HG02943 (cell line): ENCODE measurements around the gene PLVAP.

Experiments used
- ATAC-seq: cut with Tn5 transposase; IDR thresholded peaks from one replicate; pipeline ENCODE4 v1.9.1; 2021; ENCODE audit warnings: mild to moderate bottlenecking, low read depth, moderate library complexity; ENCODE audit not compliant: unreplicated experiment

The PLVAP gene

DNA sequence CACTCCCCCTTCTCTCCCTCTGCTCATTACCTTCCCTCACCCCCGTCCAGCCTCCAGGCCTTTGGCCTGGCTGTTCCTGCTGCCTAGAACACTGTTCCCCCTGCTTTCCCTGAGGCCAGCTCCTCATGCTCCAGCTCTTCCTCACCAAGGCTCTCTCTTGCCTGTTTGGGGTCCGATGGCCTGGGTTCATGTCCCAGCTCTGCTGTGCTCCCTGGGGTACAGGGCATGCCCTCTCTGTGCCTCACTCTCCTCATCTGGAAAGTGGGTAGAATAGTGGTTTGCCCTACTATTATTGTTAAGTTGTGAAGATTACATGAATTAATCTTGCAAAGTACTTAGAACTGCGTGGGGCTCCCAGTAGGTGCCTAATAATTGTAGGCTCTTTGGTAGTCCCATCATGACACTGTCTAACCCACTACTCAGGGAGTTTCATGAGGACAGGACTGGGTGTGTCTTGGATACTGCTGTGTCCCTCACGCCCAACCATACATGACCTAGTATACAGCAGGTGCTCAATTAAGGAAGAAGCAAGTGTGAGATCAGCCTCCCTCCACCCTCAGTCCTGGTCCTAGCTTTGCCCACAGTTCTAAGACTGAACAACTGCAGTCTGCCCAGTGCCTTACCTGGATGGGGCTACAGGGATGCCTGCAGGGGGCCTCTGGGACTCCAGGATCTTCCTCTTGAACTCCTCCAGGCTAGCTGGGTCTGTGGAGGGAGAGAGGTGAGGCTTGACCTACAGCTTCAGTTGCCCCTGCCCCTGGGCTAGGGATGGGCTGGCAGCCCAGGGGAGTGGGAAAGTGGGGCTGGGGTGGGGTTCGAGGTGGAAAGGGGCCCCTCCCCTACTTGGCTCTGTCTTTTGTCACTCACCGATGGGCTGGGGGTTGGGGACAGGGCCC, 17.0 kb downstream of the PLVAP start:
- no peak for ATAC-seq

DNA sequence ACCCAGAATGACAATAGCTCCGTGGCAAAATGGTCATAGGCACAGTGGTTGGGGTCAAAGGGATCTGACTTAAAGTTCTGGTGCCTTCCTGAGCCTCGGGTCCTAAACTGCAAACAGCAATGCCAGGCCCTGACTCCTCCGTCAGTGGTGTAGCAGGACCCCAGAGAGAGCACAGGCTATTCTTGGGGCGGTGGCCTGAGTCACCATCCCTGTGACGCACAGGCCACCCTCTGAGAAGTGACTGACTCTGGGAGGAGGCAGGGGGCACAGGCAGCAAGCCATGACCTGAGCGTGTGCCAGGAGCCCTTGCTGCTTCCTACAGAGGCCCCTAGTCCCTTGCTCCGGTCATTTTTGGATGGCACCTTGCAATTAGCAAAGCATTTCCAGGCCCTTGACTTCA, 18.7 kb downstream of the PLVAP start:
- ATAC-seq = no peak

DNA sequence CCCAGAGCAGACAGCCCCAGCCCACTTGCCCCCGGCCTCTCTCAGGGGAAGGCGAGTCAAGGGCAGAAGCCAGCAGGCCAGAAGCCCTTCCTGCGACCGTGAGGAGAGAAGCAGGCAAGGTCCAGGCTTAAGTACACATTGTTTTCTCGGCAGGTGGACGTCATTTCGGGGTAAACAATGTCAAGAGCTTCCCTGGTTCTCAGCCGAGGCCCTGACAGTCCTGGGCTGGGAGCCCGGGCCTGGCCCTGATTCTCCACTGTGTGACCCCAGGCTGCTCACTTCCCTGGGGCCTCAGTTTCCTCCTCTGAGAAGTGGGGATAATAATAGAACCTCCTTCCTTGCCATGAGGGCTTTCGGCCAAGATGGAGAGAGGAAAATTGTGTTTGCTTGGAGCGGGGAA, 19.4 kb downstream of the PLVAP start:
- no peak for ATAC-seq

DNA sequence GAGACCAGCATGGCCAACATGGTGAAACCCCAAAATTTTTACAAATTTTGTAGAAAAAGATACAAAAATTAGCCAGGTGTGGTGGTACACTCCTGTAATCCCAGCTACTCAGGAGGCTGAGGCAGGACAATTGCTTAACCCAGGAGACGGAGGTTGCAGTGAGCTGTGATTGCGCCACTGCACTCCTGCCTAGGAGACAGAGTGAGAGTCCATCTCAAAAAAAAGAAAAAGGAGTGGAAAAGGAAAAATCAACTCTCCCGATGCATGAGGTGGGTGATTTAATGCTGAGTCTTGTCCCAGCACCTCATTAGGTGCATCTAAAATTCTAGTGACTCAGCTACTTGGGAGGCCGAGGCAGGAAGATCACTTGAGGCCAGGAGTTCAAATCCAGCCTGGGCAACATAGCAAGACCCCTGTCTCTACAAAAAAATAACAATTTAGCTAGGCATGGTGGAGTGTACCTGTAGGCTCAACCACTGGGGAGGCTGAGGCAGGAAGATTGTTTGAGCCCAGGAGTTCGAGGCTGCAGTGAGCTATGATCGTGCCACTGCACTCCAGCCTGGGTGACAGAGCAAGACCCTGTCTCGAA, 20.0 kb downstream of the PLVAP start:
- no peak for ATAC-seq

DNA sequence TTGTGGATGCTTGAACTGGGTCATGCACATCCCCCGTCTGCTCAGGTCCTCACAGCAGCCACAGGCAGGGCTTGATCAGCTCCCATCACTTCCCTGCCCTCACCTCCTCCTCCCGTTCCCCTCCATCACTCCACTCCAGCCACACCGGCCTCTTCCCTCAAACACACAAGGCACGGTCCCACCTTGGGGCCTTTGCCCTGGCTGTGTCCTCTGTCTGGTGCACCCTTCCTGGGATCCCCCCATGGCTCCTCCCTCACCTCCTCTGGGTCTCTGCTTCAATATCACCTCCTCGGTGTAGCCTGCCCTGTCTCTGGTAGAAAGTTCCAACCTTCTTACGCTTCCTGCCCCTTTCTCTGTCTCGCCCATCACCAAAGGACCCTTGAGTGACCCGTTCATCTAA, 23.8 kb downstream of the PLVAP start:
- no peak for ATAC-seq

DNA sequence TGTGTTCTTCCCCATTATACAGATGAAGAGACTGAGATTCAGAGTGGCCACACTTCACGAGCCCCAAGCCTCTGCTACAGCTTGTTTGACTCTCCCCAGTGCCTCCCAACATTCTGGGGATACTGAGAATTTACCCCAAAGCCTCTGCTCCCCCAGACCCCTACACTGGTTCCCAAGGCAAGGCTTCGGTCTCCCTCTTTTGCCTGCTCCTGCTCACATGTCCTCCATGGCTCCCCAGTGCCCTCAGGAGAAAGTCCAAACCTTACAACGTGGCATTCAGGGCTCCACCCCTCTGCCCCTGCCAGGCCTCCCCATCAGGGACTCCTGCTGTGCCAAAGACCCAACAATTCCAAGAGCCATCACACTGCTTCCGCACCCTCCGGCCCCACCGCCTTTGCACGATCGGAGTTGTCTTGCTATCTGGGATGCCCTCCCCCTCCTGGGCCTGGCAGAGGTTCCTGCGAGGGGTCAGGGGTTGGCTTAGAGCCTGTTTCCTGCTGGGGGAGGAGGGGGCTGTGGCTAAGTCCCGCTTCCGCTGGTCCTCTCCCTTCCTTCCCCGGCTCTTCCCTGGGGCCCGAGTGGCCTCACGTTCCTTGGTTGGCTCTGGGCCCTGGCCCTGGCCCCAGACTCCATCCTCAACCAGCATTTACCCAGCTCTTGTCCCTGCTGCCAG, 24.4 kb downstream of the PLVAP start:
- ATAC-seq = no peak

DNA sequence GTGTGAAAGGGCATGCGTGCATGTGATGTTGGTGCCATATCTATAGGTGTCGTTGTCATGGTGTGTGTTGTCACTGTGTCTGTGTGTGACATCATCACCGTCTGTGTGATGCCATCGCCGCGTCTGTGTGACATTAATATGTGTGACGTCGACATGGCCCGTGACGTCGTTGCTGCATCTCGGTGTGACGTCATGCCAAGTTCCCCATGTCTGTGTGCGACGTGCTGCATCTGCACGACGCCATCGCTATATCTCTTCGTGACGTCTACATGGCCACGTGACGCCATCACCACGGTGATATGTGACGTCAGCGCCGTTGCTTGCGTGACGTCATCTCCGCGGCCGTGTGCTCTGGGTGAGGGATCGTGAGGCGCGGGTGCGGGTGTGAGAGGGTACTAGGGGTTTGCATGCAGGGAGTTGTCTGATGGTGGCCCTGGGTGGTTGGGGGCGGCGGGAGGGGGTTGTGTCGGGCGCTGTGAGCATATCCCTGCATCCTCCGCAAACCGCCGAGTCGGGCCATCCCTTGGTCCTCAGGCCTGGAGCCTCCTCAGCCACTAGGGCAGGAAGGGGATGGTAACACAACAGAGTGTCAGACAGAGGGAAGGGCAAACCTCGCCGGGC, 25.2 kb downstream of the PLVAP start:
- ATAC-seq = no peak

DNA sequence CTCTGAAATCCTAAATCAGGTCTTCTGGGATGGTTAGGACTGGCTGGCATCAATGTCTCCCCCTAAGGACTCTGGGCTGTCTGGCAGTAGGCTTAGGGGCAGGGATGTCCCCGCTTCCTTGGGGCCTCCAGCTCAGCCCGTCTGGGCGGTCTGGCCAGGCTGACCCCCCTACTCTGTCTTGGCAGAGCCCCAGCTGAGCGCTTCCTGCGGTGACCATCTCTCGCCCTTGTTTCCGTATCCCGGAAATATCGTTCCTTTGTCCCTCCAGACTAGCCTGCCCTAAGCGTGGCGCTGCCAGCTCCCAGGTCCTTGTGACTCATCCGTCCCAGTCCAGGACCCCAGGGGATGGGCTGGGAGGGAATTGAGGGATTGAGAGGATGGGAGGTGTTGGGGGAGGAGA, 28.4 kb downstream of the PLVAP start:
- no peak for ATAC-seq

DNA sequence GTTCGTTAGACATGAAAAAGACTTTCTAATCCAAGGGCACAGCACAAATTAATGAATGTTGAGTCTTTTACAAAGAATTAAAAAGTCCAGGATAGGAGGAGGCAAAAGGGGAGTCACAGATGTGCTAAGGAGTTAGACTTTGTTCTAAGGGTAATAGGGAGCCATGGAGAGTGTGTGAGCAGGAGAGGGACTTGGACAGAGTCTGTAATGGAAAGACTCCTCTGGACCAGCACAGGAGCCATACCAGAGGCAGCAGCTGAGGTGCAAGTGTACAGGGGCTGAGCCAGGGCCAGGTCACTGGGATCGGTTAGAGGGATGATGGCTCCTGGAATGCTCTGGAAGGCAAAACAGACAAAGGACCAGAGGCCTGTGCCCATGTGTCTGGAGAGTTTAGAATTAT, 29.3 kb downstream of the PLVAP start:
- no peak for ATAC-seq

DNA sequence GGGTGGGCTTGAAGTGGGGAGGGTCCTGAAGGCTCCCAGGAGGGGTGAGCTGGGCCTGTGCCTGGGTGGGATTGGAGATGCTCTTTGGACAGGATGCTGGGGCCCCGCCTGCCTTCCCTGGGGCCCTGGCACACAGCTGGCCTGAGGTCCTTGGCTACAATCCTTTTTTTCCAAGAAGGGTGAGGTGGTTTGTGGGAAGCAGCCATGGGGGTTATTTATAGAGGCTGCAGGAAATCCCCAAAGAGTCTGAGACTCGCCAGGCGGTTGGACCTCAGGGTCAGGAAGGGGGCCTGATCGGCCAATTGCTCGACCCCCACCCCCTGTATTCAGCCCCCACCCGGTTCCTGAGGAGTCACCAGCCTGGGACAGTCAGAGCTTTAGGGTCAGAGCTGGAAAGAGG, 29.8 kb downstream of the PLVAP start:
- no peak for ATAC-seq

DNA sequence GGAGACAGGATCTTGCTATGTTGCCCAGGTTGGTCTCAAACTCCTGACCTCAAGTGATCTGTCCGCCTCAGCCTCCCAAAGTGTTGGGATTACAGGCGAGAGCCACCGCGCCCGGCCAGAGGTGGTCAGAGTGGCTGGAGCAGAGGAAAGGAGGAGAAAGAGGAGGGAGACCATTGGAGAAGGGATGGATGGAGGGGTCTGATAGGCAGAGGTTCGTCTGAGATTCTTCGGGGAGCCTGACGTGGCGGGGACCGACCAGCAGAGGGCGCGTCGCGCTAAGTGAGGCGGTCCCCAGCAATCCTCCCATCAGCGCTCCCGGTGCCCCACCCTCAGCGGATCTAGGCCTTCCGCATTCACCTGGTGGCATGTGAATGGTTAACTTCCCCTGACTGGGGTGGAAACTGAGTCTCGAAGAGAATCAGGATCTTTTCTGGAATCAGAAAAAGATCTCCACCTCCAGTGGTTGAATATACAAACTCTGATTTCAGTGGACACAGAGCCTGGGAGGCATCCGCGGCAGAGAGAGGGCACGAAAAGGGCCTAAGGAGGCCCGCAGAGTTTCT, 31.0 kb downstream of the PLVAP start:
- ATAC-seq = no peak

DNA sequence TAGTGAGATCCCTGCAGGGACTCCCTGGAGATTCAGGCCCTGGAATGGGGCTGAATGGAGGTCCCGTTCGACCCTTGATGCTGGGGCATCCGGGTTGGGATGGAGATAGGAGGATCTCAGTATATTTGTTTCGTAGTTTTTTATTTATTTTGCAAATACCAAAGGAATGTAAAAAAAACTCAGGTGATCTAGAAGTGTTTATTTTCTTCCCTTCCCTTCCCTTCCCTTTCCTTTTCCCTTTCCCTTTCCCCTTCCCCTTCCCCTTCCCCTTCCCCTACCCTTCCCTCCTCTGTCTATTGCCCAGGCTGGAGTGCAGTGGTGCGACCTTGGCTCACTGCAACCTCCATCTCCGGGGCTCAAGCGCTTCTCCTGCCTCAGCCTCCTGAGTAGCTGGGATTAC, 35.3 kb downstream of the PLVAP start:
- ATAC-seq = no peak

DNA sequence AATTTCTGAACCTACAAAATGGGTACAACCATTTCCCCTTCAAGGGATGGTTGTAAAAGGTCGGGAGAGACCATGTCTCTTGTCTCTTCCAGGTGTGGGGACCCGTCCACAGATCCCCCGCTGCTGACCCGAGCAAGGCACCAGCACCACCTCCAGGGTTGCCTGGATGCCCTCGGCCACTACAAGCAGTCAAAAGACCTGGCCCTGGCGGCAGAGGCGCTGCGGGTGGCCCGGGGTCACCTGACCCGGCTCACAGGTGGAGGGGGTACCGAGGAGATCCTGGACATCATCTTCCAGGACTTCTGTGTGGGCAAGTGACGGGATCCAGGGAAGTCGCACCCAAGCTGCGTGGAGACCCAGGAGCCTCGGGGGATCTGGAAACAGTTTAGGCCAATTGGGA, 35.8 kb downstream of the PLVAP start:
- no peak for ATAC-seq

DNA sequence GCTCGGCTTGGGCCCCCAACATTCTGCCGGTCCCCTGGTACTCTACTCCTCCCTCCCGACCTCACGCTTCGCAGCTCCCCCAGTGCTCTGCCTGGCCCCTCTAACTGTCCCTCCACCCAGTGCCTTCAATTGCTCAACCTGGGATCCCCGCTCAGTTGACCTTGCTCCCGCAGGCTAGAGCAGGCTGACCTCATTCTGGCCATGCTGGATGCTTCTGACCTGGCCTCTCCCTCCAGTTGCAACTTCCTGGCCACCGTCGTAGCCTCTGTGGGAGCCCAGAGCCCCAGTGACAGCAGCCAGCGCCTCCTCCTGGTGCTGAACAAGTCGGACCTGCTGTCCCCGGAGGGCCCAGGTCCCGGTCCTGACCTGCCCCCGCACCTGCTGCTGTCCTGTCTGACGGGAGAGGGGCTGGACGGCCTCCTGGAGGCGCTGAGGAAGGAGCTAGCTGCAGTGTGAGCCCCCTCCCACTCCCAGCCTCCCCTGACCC, 36.2 kb downstream of the PLVAP start:
- no peak for ATAC-seq

DNA sequence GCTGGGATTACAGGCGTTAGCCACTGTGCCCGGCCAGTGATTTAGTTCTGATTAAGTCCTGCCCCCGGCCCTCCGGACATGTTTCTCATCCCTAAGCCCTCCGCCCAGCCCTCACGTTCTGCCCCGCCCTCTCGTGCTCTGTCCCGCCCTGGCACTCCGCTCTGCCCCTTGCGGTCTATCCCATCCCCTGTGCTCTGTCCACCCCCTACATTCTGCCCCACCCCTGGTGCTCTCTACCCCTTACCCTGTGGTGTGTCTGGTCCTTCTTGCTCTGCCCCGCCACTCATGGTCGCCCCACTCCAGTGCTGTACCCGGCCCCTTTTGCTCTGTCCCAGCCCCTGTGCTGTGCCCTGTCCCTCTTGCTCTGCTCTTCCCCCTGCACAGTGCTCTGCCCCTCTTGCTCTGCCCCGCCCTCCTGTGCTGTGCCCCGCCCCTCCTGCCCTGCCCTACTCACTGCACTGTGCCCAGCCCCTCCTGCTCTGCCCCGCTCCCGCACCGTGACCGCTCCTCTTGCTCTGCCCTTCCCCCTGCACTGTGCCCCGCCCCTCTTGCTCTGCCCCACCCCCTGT, 36.8 kb downstream of the PLVAP start:
- no peak for ATAC-seq

DNA sequence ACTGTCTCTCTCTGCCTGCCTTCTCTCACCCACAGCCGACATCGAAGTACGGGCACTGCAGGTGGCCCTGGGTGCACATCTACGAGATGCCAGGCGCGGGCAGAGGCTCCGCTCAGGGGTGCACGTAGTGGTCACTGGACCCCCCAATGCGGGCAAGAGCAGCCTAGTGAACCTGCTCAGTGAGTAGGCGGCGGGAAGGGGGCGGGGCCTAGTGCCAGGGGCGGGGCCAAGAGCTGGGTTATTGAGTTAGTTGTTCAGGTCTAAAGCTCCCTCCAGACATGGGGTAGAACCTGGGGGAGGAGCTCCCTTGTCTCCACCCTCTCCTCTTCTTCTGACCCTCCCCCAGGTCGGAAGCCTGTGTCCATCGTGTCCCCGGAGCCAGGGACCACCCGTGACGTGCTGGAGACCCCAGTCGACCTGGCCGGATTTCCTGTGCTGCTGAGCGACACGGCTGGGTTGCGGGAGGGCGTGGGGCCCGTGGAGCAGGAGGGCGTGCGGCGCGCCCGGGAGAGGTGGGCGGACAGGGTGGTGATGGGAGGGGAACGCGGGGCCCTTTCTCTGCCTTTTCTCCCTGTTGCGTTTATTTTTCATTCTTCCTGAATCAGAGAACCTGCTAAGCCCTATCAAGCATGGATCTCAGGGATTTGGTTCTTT, 37.9 kb downstream of the PLVAP start:
- no peak for ATAC-seq

DNA sequence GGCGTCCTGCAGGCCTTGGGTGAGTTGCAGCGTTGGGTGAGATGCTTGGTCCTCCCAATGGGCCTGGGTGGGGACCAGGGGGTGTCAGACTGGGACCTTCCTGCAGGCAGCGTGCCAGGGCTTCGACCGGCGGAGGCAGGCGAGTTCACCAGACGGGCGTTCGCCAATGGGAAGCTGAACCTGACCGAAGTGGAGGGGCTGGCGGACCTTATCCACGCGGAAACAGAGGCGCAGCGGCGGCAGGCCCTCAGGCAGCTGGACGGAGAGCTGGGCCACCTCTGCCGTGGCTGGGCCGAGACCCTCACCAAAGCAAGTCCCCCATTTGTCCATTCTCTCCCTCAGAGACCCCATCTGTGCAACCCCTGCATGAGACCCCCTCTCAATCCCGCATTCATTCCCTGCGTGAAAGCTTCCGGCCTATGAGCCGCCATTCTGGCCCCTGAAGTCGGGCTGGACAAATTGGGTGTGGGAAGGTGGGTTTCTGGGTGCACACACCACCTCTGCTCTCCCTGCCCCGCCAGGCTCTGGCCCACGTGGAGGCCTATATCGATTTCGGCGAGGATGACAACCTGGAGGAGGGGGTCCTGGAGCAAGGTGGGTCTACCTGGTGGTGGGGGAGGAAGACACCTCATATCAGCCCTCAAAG, 38.6 kb downstream of the PLVAP start:
- ATAC-seq = no peak

DNA sequence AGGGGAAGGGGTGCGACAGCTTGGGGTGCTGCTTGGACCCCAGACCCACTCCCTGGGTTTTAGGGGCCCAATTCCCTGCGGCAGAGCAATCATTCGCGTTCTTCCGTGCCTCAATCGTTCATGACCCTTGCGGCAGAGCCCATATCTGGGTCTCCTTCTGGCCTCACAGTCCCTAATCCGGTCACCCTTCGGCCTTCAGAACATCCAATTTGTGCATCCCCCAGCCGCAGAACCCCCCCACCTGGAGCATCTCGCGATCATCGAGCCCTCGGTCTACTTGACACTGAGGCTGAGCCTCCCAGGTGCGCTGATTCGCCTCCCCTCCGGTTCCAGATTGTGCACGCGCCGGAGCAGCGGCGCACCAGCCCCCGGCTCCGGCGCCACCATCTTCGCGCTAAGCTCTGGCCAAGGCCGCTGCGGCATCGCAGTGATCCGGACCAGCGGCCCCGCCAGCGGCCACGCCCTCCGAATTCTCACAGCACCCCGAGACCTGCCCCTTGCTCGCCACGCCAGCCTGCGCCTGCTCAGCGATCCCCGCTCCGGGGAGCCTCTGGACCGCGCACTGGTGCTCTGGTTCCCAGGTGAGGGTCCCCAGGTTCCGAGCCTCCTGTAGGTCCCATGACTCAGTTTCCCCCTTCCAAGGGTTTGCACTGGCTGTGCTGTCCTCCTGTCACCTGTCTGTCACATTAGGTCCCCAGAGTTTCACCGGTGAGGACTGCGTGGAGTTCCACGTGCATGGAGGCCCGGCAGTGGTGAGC, 39.3 kb downstream of the PLVAP start:
- no peak for ATAC-seq
